CD1c-positive myeloid dendritic cell (primary cell): ENCODE measurements around the gene CFAP410.

Experiments
- DNase-seq: peaks from one replicate; pipeline ENCODE4 v3.0.0-alpha.2; 2016; ENCODE audit errors: extremely low spot score

CFAP410 gene

DNA sequence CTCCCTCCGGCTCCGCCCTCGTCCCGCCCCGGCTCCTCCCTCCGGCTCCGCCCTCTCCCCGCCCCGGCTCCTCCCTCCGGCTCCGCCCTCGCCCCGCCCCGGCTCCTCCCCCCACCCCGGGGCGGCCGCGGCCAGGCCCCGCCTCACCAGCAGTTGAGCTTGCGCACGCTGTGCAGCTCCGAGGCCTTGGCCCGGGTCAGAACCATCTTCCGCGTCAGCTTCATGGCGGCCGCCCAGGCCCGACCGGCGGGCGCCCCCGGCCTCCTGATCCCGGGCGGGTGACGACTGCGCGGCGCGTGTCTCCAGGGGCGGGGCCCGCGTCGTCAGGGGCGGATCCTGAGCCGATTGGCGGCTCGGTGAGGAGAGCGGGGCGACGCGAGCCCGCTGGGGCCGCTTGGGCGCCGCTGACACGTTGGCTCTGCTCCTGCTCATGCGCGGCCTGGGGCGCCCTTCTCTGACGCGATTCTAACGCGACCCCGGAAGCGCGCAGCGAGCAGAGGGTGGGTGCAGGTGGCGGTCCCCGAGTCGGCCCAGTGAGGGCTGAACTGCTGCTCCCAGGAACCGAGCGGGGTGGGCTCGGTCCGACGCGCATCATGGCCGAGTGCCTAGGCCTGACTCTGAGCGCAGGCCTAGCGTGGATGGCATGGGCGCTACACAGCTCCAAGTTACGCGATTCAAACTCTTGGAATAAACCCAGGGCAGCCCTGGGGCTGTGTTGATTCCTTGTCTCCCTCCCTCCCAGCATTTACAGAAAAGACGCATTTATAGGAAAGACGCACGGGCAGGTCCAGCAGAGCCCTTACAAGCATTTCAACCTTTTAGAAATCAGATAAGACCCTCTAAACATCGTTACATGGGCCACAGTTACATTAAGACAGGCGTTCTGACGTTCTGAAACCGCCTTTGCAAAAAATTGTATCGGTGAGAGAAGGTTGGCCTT is at the start of gene CFAP410:
TSS of gene CFAP410 (minus strand) at position 420 of the 940 bp plus-strand sequence. CDS start at position 224, 196 bp downstream.
- DNase-seq: peak; percentile 97

DNA sequence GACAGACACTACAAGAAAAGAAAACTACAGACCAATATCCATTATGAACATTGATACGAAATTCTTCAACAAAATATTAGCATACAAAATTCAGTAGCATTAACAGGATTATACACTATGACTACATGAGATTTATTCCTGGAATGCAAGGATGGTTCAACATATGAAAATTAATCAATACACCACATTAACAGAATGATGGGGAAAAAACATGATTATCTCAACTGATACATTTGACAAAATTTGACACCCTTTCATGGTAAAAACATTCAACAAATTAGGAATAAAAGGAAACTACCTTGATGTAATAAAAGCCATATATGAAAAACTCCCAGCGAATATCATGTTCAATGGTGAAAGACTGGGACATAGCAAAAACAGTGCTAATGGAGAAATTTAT is 45.8 kb upstream of the CFAP410 start:
- DNase-seq: no peak

DNA sequence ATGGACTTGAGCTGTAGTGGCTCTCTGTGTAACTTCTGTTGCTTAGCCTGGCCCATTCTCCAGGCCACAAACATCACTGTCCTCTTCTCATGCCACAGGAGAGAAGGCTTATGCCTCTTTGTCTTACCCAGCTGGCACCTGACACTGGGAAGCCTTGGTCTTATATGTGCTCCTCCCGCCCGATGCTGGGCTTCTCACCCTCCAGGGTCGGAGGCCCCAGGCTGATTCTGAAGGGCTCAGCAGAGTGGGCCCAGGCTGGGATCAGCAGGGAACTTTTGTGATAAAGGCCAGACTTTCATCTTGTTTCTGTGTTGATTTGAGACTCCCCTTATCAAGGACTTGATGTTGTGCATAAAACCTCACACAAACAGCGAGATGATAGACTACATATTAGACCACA is 44.0 kb upstream of the CFAP410 start:
- DNase-seq: no peak

DNA sequence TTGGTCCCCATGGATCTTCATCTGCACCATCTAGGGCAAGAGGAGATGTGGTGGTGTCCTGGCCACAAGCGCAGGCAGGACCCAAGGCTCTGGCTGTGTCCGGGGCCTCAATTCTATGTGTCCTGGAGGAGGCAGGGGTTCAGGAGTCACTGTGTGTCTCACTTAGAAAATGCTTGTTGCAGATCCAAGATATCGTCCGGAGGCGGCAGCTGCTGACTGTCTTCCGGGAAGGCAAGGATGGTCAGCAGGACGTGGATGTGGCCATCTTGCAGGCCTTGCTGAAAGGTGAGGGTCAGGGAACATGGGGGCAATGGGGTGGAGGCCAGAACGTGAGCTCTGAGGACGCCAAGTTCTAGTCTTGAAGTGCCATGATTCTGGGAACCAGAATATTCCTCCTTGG is 43.3 kb upstream of the CFAP410 start:
- DNase-seq: no peak

DNA sequence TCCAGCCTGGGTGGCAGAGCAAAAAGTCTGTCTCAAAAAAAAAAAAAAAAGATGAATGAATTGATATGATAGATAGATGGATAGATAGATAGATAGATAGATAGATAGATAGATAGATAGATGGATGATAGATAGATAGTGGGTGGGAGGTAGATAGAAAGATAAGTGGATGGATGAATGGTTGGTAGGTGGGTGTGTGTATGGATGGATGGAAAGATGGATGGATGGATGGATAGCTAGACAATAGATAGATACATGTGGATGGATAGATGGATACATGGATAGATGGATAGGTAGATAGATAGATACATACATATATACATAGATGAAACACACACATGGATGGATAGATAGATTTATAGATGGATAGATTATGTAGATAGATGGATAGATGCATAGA is 42.7 kb upstream of the CFAP410 start:
- no peak for DNase-seq

DNA sequence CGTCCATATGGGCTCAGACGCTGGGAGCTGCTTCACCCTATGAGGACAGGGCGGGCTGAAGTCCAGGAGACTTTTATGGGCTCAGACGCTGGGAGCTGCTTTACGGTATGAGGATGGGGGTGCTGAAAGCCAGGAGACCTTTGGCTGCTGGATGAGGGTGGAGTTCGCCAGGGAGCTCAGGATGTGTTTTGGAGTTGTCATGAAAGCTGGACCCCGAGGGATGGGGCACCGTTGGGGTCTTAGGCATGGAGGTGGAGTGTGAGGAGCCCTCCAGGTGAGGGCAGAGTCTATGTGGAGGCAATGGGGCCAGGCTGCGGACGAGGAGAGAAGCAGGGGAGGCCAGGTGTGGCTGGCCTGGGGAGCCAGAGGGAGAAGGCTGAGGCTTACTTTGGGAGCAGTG is 41.7 kb upstream of the CFAP410 start:
- DNase-seq: no peak

DNA sequence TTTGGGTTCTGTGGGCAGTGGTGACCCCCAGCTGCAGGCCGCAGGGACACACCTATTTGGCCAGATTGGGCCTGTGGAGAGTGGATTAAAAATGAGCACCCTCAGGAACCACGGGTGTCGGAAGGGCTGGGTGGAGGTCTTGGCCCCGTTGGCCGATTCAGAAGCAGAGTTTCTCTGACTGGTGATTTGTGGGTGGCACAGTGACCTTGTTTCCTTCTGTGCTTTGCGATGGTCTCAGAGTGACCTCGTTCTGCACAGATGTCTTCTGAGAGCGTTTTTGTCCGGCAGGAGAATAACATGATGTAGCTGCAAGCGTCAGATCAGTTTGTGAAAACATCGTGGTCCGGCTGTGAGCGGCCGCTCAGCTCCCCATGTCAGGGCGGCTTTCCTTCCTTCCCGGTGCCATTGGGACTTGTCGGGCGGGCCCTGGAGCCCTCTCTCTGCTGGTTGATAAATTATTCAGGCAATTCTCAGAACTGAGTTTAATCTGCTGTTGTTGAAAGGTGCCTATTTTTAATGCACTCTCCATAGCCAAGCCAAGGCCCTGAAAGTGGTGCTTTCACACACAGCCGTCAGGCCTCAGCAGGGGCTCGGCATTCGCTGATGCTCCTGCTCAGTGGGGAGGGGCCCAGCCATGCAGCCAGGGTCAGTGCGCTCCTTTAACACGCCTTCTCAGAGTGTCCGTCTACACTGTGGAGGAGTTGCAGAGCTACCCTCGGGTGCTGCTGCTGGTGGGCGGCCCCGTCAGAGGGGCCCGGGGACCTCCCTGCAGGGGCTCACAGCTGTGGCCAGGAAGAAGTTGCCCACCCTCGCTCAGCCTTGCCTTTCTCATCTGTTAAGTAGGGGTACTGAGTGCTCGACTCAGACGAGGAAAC is 41.0 kb upstream of the CFAP410 start:
- no peak for DNase-seq

DNA sequence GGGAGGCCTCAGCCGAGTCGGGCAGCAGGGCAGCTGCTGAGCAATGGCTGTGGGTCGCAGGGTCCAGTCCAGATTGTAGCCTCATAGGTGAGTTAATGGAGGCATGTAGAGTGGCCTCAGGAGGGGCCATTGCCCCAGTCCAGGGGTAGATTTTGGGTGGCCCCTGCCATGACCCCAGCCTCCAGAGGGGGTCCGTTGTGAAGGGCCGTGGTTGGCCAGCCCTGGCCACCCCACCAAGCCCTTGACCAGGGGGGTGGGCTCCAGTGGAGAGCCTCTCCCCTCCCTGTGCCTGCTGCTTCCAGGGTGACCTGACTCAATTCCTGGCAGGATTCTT is 40.3 kb upstream of the CFAP410 start:
- DNase-seq: no peak

DNA sequence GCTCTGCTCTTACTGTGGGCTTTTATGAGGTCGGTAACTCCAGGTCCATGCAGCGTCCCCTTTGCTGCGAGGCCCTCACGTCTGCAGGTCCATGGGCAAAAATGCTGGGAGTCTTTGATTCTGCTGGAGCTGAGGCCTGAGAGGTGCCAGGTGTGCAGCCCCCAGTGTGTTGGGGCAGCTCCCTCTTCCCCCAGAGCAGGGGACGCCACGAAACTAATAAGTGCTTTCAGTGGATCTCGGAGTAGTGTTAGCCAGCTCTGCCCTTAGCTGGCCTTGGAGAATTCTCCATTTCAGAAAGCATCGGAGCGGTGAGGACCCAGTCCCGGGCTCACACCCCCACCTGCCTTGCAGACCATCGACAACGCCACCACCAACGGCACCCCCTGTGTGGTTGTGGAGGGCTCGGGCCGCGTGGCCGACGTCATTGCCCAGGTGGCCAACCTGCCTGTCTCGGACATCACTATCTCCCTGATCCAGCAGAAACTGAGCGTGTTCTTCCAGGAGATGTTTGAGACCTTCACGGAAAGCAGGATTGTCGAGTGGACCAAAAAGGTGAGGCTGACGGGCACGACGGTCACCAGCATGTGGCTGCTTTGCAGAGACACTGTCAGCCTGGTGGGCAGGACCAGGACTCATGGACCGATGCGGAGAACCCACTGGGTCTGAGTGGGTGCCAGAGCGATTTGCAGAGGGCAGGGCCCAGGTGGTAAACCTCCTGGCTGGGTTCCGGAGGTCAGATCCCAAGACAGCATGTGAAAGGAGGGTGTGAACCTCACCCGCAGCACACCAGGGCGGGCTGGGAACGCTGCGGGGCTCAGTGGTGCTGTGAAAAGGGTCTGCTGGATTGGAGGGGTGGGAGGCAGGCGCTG is 39.7 kb upstream of the CFAP410 start:
- no peak for DNase-seq

DNA sequence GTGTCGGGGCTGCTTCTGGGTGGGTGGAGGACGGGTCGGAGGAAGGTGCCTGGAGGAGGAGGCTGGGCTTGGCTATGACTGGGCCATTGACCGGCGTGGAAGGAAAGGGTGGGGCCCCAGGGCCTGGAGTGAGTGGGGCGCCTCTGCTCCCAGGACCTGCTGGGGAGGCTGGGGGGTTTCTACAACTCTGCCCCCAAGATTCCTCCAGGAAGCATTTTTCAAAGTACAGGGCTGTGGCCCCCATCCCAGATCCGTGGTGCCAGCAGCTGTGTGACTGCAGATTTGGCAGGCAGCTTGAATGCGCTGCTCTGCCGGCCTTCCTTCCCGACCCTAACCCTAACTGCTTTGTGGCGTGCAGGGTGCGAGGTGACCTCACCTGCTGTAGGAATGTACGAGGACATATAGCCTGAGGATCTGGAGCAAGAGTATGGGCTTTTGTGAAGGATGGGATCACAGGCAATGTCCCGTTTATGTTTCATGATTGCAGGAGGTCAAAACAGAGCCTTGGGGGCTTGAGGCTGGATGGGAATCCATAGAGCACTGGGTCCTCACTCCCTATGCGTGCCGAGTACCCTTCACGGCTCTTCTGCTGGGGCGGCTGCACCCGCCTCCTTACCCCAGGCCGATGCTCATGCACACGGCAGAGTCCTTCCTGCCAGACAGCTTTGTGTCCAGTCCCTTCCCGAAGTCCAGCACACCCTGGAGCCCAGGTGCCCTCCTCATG is 38.9 kb upstream of the CFAP410 start:
- DNase-seq: no peak

DNA sequence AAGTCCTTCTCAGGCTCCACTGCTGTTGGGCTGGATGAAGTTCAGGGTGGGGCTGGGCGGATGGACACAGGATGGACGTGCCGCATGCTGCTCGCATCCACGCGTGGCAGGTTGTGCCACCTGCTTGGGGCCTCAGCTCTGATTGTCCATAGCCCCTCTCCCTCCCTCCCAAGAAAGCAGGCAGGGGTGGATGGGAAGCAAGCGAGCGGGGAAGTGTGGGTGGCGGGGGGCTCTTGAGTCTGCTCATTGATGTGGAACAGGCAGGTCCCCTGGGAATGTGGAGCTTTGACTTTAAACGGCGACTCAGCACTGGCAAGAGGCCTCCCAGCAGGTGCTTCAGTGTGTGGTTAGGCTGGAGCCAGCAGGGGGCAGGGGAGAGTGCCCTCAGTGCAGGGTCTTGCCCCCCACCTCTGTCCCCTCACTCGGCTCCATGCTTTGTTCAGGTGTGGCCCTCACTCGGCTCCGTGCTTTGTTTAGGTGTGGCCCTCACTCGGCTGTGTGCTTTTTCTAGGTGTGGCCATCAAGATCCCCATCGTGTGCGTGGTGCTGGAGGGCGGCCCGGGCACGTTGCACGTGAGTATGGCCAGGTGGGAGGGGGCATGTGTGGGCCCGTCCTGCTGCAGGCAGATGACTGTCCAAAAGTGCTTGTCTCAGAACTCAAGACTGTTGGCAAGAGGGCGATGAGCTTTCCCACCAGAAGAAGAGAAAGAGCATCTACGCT is 38.2 kb upstream of the CFAP410 start:
- no peak for DNase-seq

DNA sequence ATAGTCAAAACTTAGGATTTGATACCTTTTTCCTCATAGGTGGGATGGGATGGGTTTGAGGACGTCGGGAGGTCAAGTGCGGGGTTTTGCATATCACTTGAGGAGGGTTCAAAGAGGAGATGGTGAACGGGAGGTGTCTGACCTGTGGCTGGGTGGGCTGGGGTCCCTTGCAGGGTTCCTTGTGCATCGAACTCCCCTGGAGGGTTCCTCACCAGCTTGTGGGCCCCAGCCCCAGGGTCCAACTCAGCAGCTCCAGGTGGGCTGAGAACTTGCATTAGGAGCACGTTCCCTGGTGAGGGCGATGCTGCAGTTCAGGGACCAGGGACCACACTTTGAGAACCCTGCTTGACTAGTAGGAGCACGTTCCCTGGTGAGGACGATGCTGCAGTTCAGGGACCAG is 37.4 kb upstream of the CFAP410 start:
- no peak for DNase-seq

DNA sequence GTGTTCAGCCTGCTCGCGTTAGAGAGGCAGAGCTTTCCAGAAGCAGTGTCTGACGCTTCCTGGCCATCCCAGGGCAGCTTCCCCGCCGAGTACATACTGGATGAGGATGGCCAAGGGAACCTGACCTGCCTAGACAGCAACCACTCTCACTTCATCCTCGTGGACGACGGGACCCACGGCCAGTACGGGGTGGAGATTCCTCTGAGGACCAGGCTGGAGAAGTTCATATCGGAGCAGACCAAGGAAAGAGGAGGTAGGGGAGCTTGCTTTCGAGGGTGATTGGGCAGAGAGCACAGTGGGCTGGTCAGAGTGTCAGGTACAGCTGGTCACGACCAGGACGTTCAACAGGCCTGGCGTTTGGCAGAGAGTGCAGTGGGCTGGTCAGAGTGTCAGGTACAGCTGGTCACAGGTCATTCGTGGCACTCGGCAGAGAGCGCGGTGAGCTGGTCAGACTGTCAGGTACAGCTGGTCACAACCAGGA is 36.6 kb upstream of the CFAP410 start:
- DNase-seq: no peak

DNA sequence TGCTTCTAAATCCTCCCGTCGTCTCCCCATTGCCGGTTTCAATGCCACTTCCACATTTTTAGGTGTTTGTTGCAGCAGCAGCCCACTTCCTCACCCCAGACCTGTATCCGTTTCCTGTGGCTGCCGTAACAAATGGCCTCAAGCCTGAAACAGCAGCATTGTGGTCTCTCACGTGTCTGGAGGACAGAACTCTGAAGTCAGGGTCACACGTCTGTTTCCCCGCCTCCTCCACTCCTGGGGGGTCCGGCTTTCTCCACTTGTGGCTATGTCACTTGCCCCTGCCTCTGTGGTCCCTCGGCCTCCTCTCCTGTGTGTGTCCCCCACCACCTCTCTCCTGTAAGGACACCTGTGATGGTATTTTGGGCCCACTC is 36.1 kb upstream of the CFAP410 start:
- peak; percentile 75 for DNase-seq

DNA sequence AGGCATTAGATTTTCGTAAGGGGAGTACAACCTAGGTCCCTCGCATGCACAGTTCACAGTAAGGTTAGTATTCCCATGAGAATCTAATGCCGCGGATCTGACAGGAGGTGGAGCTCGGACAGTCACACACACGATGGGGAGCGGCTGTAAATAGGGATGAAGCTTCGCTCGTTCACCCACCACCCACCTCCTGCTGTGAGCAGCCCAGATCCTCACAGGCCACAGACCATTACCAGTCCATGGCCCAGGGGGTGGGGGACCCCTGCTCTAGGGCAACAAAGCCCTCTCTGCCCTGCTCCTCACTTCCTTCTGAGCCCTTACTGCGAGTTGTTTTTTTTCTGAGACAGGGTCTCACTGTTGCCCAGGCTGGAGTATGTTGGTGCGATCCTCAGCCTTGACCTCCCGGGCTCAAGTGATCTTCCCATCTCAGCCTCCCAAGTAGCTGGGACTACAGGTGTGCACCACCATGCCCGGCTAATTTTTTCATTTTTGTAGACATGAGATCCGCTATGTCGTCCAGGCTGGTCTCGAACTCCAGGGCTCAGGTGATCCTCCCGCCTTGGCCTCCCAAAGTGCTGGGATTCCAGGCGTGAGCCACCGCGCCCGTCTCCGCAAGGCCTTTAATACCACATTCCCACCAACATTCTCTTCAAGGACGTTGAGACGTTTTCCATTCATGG is 35.6 kb upstream of the CFAP410 start:
- DNase-seq: no peak

DNA sequence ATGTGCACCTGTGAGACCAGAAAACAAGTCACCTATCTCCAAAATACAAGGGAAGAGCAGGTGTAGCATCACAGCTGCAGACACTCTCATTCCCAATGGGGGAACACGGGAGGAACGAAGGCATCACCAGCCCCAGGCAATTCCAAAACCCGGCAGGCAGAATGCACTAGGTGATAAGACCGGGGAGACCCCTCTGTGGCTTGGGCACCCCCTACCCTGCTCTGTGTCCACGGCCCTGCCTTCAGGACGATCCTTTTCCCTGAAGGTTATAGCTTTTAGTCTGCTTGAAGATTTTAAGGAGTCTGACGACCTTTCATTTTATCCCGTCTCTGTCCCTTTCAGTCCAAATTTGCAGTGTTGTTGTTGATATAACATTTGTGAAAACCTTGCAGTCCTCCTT is 33.4 kb upstream of the CFAP410 start:
- DNase-seq: no peak

DNA sequence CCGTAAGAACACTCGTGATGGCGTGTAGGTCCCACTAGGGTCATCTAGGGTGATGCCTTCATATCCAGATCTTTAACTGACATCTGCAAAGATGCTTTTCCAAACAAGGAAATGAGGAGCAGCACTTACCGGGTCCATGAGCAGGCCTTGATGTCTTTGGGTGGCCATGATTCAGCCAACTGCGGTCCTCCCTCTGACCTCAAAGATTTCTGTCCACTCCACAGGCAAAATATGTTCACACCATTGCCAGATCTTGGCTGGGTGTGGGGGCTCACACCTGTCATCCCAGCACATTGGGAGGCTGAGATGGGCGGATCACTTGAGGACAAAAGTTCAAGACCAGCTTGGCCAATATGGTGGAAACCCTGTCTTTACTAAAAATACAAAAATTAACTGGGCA is 32.4 kb upstream of the CFAP410 start:
- DNase-seq: no peak

DNA sequence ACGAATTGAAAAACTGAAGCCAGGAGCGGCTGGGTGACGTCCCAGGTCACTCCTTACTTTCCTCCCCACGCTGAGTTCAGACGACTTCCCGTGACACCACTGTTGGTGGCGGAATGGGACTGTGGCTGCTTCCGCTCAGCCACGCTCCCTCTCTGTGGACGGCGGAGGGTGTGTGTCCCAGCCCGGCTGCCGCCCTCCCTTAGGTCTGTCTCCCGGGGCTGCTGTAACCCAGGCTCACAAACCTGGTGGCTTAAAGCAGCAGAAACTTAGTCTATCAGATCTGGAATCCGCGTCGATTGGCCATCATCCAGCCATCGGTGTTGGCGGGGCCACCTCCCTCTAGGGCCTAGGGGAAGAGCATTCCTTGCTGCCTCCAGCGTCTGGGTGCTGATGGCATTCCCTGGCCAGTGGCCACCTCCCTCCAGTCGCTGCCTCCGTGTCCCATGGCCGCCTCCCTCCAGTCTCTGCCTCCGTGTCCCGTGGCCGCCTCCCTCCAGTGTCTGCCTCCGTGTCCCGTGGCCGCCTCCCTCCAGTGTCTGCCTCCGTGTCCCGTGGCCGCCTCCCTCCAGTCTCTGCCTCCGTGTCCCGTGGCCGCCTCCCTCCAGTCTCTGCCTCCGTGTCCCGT is 31.7 kb upstream of the CFAP410 start:
- DNase-seq: no peak

DNA sequence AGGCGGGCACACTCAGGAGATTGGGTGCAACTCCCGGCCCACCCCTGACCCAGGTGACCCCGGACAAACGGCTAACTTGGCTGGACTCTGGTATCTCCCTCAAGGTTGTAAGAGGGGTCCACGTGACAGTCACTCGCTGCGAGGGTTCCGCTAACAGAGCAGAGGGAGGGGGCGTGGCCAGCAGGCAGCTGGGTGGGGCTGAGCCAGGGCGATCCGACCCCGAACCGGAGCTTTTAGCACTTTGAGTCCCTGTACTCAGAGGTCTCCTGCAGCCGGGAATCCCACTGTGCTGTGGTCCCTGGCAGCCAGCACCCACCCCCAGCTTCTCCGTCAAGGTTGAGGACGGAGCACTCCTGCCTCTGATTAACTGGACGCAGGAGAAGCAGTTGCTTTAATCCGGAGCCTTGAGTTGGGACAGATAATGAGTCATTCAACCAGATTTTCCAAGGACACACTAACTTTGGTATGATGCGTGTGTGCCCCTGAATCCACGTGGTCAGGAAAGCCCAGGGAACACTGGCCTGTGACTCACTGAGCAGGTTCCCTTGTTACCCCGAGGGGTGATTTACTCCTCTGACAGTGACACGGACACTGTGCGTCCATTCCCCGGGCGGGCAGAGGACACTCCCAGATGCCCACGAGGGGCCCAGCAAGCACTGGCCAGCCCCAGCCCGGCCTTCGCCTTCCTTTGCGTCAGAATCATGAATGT is 31.0 kb upstream of the CFAP410 start:
- DNase-seq: no peak
